ENCODE results near the gene LTBP2. TPM values are rescaled to one million over a fixed set of nuclear protein-coding genes. Genes with fewer than 3 reads are reported as not detected.

LTBP2 gene
- total RNA-seq, 3 donors from 2014 or later (not counting 1 experiment from before 2014, with no cell fraction given): 2.1 to 3.7 (median 3.0) TPM

DNA sequence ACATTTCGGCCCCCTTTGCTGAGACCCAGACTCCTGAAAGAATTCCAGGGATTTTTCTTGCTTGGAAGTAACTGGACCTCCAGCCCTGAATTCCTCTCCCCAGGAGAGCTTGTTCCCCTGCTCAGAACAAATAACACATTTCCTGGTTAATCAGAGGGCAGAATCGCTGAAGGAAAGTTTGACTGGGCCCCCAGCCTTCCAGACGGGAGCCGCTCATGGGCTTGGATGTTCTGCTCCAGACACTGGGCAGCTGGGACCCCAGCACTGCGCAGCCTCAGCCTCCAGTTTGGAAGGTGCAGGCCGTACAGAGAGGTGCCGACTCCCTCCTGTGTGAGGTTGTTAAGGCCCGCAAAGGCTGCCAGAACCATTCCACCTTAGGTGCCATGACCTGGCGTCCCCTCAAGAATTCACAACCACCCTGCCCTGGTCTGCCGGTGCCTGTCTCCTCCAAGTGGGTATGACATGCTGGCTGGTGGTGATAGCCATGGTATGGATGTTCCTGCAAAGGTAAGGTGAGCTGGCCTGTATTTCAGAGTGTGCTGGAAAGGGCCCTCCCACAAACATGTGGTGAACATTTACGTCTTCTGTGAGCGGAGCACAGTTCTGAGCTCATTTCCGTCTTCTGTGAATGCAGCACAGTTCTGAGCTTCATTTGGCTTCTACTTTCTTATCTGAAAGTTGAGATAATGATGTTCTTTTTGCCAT, 5.1 kb upstream of the LTBP2 start:
- Histone ChIP-seq H3K27ac (ENCODE audit: low read length) (peak overlapping the region; percentile 84), H3K9me3 (ENCODE audit: control insufficient read depth, insufficient read depth, low read length) (no peaks in the 10 kb centered on the region), H3K36me3 (ENCODE audit: control insufficient read depth, insufficient read depth, low read length) (no peaks in the 10 kb centered on the region), H3K27me3 (ENCODE audit: control insufficient read depth, insufficient read depth, low read length) (no peaks in the 10 kb centered on the region), H3K4me1 (ENCODE audit: control insufficient read depth, insufficient read depth, low read length) (peaks cover 89% of the 10 kb centered on the region), H3K4me3 (ENCODE audit: low read length) (no peak overlapping the region)
- WGBS (ENCODE audit: insufficient coverage): 92% methylated on average over 12 of the region's 13 CpGs
- peak overlapping the region; percentile 83 for H3K4me3 Mint-ChIP-seq
- peak overlapping the region; percentile 91 to 97 for H3K27ac Mint-ChIP-seq
- H3K36me3 Mint-ChIP-seq: no peaks in the 10 kb centered on the region
- H3K27me3 Mint-ChIP-seq (ENCODE audit: low read depth in 2 of 2): no peaks in the 10 kb centered on the region
- DNase-seq (peak in 1 of 2 donors; percentile 52), ATAC-seq (peak; percentile 16 to 27 (median 25))
- H3K4me1 Mint-ChIP-seq: peaks cover 82 to 89% of the 10 kb centered on the region in 2 donors
- TF ChIP-seq CTCF (IDR thresholded peaks at IDR 0.05): no peak
- intact Hi-C loops (cut with micrococcal nuclease): loop anchor here (2.0 to 10.0 kb wide), 3 partner anchors 96 to 678 kb away; partner anchors contain the start of genes AREL1 and FCF1
- no peaks in the 10 kb centered on the region for H3K9me3 Mint-ChIP-seq

GRCh38 chr14:74616507-74616906, 4.5 kb upstream of the LTBP2 start:
- DNase-seq (no peak), ATAC-seq (no peak)
- Histone ChIP-seq H3K9me3 (ENCODE audit: control insufficient read depth, insufficient read depth, low read length) (no peaks in the 10 kb centered on the region), H3K4me1 (ENCODE audit: control insufficient read depth, insufficient read depth, low read length) (peaks cover 86% of the 10 kb centered on the region), H3K27ac (ENCODE audit: low read length) (no peak overlapping the region), H3K4me3 (ENCODE audit: low read length) (no peak overlapping the region), H3K36me3 (ENCODE audit: control insufficient read depth, insufficient read depth, low read length) (no peaks in the 10 kb centered on the region), H3K27me3 (ENCODE audit: control insufficient read depth, insufficient read depth, low read length) (no peaks in the 10 kb centered on the region)
- Mint-ChIP-seq H3K27me3 (ENCODE audit: low read depth in 2 of 2) (no peaks in the 10 kb centered on the region), H3K36me3 (no peaks in the 10 kb centered on the region), H3K4me1 (peaks cover 80 to 86% of the 10 kb centered on the region in 2 donors), H3K4me3 (no peak overlapping the region), H3K9me3 (no peaks in the 10 kb centered on the region), H3K27ac (peak overlapping the region; percentile 54 to 91)
- WGBS (ENCODE audit: insufficient coverage): 60% methylated on average over 3 of the region's 4 CpGs
- TF ChIP-seq CTCF (IDR thresholded peaks at IDR 0.05): no peak
- intact Hi-C loops (cut with micrococcal nuclease): loop anchor here (2.0 to 10.0 kb wide), 3 partner anchors 96 to 678 kb away; partner anchors contain the start of genes AREL1 and FCF1

GRCh38 chr14:74615735-74616134, 3.7 kb upstream of the LTBP2 start:
- H3K4me1 Mint-ChIP-seq: peaks cover 72 to 82% of the 10 kb centered on the region in 2 donors
- Histone ChIP-seq H3K27ac (ENCODE audit: low read length) (no peak overlapping the region), H3K9me3 (ENCODE audit: control insufficient read depth, insufficient read depth, low read length) (no peaks in the 10 kb centered on the region), H3K4me3 (ENCODE audit: low read length) (no peak overlapping the region), H3K27me3 (ENCODE audit: control insufficient read depth, insufficient read depth, low read length) (no peaks in the 10 kb centered on the region), H3K4me1 (ENCODE audit: control insufficient read depth, insufficient read depth, low read length) (peaks cover 82% of the 10 kb centered on the region), H3K36me3 (ENCODE audit: control insufficient read depth, insufficient read depth, low read length) (no peaks in the 10 kb centered on the region)
- H3K36me3 Mint-ChIP-seq: no peaks in the 10 kb centered on the region
- no peak overlapping the region for H3K4me3 Mint-ChIP-seq
- DNase-seq: no peak
- H3K9me3 Mint-ChIP-seq: no peaks in the 10 kb centered on the region
- H3K27me3 Mint-ChIP-seq (ENCODE audit: low read depth in 2 of 2): no peaks in the 10 kb centered on the region
- intact Hi-C loops (cut with micrococcal nuclease): loop anchor here (2.0 to 10.0 kb wide), 3 partner anchors 97 to 679 kb away; partner anchors contain the start of genes AREL1 and FCF1
- WGBS (ENCODE audit: insufficient coverage): 96% methylated on average over 14 of the region's 14 CpGs
- peak overlapping the region; percentile 54 to 91 for H3K27ac Mint-ChIP-seq
- TF ChIP-seq CTCF (IDR thresholded peaks at IDR 0.05): no peak
- no peak for ATAC-seq
